GM12878 (cell line): Measurements from ENCODE around the gene SAAL1.

ENCODE experiments used
- CHD2 ChIP-seq: IDR thresholded peaks from 2 replicates; pipeline ENCODE4 v1.6.1; 2011; ENCODE audit warnings: low read depth, low read length, improper control_type of control experiment, borderline replicate concordance
- CREM ChIP-seq: IDR thresholded peaks from 2 replicates; pipeline ENCODE4 v1.6.1; 2014; ENCODE audit warnings: antibody characterized with exemption, low read depth
- EZH2 ChIP-seq: IDR thresholded peaks from 2 replicates; pipeline ENCODE4 v1.6.1; 2012; ENCODE audit warnings: low read depth, mild to moderate bottlenecking, control low read depth, inconsistent platforms, low read length, borderline replicate concordance; ENCODE audit not compliant: control insufficient read depth
- IKZF1 ChIP-seq: fragments of 450-650 bp; conservative IDR thresholded peaks from 2 replicates; pipeline ENCODE4 v1.6.1; 2017; ENCODE audit warnings: antibody characterized with exemption, mild to moderate bottlenecking
- JUND ChIP-seq: IDR thresholded peaks from 2 replicates; pipeline ENCODE4 v1.6.1; 2012; ENCODE audit warnings: low read depth, mild to moderate bottlenecking, low read length, improper control_type of control experiment, moderate library complexity
- MYC ChIP-seq: IDR thresholded peaks from 2 replicates; pipeline ENCODE4 v1.6.1; 2011; ENCODE audit warnings: mild to moderate bottlenecking, low read length, moderate library complexity, inconsistent platforms; ENCODE audit not compliant: insufficient read depth, insufficient replicate concordance, insufficient read length, severe bottlenecking
- SUZ12 ChIP-seq: fragments of 200-600 bp; sonication (generic); IDR thresholded peaks from one replicate; pipeline ENCODE4 v1.6.1; 2018; ENCODE audit warnings: antibody characterized with exemption, mild to moderate bottlenecking; ENCODE audit not compliant: unreplicated experiment
- ZNF274 ChIP-seq: IDR thresholded peaks from one replicate; pipeline ENCODE4 v1.8.0; 2011; ENCODE audit not compliant: insufficient read length, insufficient read depth
- TF ChIP-seq, protein P1 (sequence below), 3 experiments: IDR thresholded peaks in 2 of 3; conservative IDR thresholded peaks in 1 of 3; 2 replicates each; pipeline ENCODE4 v1.5.1; 2011; ENCODE audit warnings: low read depth in 3 of 3, low read length in 3 of 3, mild to moderate bottlenecking in 3 of 3, control low read depth in 2 of 3, moderate library complexity in 2 of 3, inconsistent platforms in 1 of 3, mixed read lengths in 1 of 3; ENCODE audit not compliant: control insufficient read depth in 2 of 3, insufficient read depth in 1 of 3; ENCODE audit errors: extremely low read depth in 1 of 3
- TF ChIP-seq, protein P2 (sequence below): fragments of 450-650 bp; IDR thresholded peaks from 2 replicates; pipeline ENCODE4 v1.6.1; 2016; ENCODE audit warnings: mild to moderate bottlenecking, moderate library complexity, borderline replicate concordance
- TF ChIP-seq, protein P3 (sequence below): fragments of 450-650 bp; IDR thresholded peaks from 2 replicates; pipeline ENCODE4 v1.6.1; 2016; ENCODE audit warnings: mild to moderate bottlenecking

DNA sequence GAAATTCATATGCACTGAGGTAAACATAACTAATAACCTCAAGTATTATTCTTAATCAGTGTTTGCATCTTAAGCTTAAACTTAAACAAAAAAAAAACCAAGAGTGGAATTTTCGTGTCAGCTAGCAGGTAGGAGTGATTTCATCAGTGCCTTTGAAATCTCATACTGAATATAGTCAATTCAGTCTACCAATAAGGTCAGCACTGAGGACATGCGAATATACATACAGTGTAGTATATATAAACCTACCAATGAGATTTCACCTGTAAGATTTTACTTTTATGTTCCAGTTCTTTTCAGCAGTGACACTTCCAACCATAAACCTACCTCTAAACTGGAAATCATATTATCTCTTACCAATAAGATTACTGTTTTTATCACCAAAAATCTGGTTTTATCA, 27.0 kb downstream of the SAAL1 start:
- TF ChIP-seq, protein P1, sequence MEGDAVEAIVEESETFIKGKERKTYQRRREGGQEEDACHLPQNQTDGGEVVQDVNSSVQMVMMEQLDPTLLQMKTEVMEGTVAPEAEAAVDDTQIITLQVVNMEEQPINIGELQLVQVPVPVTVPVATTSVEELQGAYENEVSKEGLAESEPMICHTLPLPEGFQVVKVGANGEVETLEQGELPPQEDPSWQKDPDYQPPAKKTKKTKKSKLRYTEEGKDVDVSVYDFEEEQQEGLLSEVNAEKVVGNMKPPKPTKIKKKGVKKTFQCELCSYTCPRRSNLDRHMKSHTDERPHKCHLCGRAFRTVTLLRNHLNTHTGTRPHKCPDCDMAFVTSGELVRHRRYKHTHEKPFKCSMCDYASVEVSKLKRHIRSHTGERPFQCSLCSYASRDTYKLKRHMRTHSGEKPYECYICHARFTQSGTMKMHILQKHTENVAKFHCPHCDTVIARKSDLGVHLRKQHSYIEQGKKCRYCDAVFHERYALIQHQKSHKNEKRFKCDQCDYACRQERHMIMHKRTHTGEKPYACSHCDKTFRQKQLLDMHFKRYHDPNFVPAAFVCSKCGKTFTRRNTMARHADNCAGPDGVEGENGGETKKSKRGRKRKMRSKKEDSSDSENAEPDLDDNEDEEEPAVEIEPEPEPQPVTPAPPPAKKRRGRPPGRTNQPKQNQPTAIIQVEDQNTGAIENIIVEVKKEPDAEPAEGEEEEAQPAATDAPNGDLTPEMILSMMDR (IDR thresholded peaks at IDR 0.05 in 2 of 3, conservative IDR thresholded peaks at IDR 0.05 in 1 of 3; ENCODE audit: control insufficient read depth in 2 of 3, extremely low read depth in 1 of 3, insufficient read depth in 1 of 3, low read depth in 3 of 3, low read length in 3 of 3): no peak
- TF ChIP-seq JUND: no peak
- no peak for TF ChIP-seq CREM
- TF ChIP-seq SUZ12: no peak
- TF ChIP-seq IKZF1: no peak
- no peak for TF ChIP-seq EZH2
- no peak for TF ChIP-seq CHD2
- TF ChIP-seq ZNF274: no peak
- TF ChIP-seq, protein P2, sequence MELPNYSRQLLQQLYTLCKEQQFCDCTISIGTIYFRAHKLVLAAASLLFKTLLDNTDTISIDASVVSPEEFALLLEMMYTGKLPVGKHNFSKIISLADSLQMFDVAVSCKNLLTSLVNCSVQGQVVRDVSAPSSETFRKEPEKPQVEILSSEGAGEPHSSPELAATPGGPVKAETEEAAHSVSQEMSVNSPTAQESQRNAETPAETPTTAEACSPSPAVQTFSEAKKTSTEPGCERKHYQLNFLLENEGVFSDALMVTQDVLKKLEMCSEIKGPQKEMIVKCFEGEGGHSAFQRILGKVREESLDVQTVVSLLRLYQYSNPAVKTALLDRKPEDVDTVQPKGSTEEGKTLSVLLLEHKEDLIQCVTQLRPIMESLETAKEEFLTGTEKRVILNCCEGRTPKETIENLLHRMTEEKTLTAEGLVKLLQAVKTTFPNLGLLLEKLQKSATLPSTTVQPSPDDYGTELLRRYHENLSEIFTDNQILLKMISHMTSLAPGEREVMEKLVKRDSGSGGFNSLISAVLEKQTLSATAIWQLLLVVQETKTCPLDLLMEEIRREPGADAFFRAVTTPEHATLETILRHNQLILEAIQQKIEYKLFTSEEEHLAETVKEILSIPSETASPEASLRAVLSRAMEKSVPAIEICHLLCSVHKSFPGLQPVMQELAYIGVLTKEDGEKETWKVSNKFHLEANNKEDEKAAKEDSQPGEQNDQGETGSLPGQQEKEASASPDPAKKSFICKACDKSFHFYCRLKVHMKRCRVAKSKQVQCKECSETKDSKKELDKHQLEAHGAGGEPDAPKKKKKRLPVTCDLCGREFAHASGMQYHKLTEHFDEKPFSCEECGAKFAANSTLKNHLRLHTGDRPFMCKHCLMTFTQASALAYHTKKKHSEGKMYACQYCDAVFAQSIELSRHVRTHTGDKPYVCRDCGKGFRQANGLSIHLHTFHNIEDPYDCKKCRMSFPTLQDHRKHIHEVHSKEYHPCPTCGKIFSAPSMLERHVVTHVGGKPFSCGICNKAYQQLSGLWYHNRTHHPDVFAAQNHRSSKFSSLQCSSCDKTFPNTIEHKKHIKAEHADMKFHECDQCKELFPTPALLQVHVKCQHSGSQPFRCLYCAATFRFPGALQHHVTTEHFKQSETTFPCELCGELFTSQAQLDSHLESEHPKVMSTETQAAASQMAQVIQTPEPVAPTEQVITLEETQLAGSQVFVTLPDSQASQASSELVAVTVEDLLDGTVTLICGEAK: no peak
- TF ChIP-seq, protein P3, sequence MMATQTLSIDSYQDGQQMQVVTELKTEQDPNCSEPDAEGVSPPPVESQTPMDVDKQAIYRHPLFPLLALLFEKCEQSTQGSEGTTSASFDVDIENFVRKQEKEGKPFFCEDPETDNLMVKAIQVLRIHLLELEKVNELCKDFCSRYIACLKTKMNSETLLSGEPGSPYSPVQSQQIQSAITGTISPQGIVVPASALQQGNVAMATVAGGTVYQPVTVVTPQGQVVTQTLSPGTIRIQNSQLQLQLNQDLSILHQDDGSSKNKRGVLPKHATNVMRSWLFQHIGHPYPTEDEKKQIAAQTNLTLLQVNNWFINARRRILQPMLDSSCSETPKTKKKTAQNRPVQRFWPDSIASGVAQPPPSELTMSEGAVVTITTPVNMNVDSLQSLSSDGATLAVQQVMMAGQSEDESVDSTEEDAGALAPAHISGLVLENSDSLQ: no peak
- TF ChIP-seq MYC: no peak
